ENCODE data around the gene ATL3.

- TF ChIP-seq POLR2A (IDR thresholded peaks at IDR 0.05; ENCODE audit: low read length) = no peak
- TF ChIP-seq GATA1 (IDR thresholded peaks at IDR 0.05; ENCODE audit: low read depth, low read length) = no peak
These were observed 84.6 kb downstream of the ATL3 start for GRCh38 chr11:63586451-63587166.

Data from erythroblast (primary cell).